ENCODE measurements around the gene HMCN1.

DNA sequence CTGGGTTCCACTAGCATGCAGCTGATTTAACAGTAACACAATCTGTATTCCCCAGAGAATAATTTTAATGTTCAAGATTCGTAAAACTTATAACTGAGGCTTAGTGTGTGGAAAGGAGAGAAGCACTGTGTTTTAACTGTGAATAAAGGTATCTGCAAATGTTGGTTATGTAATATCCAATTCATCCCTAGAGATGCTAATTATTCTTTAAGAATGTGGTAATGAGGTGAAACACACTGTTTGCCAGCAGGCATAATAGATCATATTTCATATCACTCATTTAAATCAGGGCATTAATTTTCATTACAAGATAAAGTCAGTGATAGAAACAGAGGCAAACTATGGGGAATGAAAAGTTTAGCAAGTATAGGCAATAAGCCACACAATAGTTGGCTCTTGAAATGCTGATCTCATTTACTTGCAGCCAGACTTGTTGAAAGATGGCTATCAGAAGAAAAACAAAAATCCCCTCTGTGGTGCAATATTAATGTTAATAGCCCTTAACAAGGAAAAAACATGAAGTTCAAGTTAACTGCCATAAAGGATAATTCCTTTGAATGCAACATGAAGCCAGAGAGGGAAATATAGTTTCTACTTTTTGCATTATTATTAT, 33.4 kb downstream of the HMCN1 start:
- TF ChIP-seq POLR2AphosphoS5 (IDR thresholded peaks at IDR 0.05; ENCODE audit: low read depth, low read length) (no peak), TAF1 (IDR thresholded peaks at IDR 0.05; ENCODE audit: borderline replicate concordance, insufficient read depth, low read length) (no peak)
